Measurements from ENCODE around the gene CUBN. TPM values are rescaled to one million over a fixed set of nuclear protein-coding genes. Genes with fewer than 3 reads are reported as not detected.

The CUBN gene
- total RNA-seq, 2 donors from 2014 or later, result 1.1 to 1.6 TPM

DNA sequence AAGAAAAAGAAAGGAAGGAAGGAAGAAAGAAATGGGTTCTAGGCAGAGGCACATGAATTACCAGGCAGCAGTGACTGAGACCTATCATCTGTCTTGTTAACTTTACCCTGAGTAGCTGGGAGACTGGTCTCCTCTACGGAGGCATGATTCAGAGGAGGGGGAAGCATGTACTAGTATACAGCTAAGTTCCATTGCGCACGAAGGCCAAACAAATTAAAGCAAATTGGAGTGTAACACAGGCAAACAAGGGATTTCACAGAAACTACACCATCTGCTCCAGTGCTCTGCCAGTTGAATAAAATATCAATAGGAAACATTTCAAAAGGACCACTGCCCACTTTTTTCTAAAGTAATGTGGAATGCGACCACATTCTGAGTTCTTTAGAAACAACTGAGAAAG lies 246.5 kb downstream of the CUBN start:
- H3K4me3 Mint-ChIP-seq, result no peak overlapping the region
- DNase-seq (ENCODE audit: low spot score) (no peak), ATAC-seq (no peak)
- H3K36me3 Mint-ChIP-seq, result no peaks in the 10 kb centered on the region
- no peaks in the 10 kb centered on the region for H3K9me3 Mint-ChIP-seq
- H3K4me1 Mint-ChIP-seq (ENCODE audit: low read depth in 2 of 2), result no peaks in the 10 kb centered on the region
- no peak overlapping the region for H3K27ac Mint-ChIP-seq
- H3K27me3 Mint-ChIP-seq, result peaks cover 2 to 5% of the 10 kb centered on the region in 2 donors

DNA sequence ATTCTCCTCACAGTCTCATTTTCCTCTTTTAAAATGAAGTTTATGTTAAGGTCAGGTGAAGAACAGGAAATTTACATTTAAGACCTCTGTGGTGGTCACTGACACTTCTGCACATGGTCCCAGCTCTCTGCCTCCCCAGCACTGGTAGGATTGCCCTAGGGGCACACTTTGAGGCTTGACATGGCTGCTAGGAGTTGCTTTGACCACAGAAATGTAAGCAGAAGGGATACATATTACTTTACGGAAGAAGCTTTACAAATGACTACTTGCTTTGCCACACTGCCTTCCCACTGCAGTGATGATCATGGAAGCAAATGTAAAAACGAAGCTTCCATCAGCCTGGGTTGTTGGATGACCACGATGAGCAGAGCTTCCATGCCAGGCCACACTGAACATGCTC lies 259.3 kb downstream of the CUBN start:
- no peak for ATAC-seq
- no peak for DNase-seq (ENCODE audit: low spot score)
- Mint-ChIP-seq H3K27me3 (peaks cover 0 to 9% of the 10 kb centered on the region in 2 donors), H3K4me3 (no peak overlapping the region), H3K27ac (no peak overlapping the region), H3K36me3 (no peaks in the 10 kb centered on the region), H3K9me3 (no peaks in the 10 kb centered on the region), H3K4me1 (ENCODE audit: low read depth in 2 of 2) (no peaks in the 10 kb centered on the region)

DNA sequence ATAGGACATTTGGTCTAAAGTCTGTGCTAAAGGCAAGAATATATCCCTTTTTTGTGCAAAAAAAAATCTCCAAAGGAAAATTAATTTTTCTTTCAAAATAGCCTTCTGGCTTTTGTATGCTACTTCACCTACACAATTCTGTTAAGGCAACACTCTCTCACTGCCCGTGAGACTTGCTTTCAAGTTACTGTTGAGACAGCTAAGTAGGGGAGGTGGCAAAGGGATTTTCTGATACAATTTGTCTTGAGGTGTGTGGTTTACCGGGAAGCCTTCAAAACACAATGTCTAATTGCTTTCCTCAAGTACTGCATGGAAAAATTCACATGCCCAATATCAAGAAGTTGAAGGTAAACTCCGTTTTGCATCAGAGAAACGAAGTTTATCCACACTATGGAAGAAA lies 261.6 kb downstream of the CUBN start:
- H3K27ac Mint-ChIP-seq, result no peak overlapping the region
- ATAC-seq (no peak), DNase-seq (ENCODE audit: low spot score) (no peak)
- no peaks in the 10 kb centered on the region for H3K4me1 Mint-ChIP-seq (ENCODE audit: low read depth in 2 of 2)
- H3K36me3 Mint-ChIP-seq, result no peaks in the 10 kb centered on the region
- no peak overlapping the region for H3K4me3 Mint-ChIP-seq
- H3K9me3 Mint-ChIP-seq, result no peaks in the 10 kb centered on the region
- peaks cover 0 to 9% of the 10 kb centered on the region in 2 donors for H3K27me3 Mint-ChIP-seq

DNA sequence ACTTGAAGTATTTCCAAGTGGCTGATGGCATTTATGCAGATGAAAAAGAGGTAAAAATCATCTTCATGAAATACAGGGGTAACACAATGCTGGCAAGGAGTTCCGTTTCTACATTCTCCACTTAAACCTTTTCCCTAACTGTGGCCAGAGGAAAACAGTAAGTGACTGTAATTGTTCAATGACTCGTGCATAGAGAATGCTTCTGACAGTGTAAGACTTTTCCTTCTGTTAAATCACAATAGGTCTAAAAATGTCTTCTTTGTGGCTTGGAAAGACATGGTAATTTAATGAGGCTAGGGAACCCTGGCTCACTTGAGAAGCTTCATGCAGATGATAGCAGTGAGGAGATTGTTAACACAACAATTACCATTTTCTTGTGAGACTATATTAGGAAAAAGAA lies 262.1 kb downstream of the CUBN start:
- no peaks in the 10 kb centered on the region for H3K36me3 Mint-ChIP-seq
- no peak overlapping the region for H3K27ac Mint-ChIP-seq
- H3K27me3 Mint-ChIP-seq, result peaks cover 0 to 9% of the 10 kb centered on the region in 2 donors
- DNase-seq (ENCODE audit: low spot score), result no peak
- no peaks in the 10 kb centered on the region for H3K9me3 Mint-ChIP-seq
- H3K4me3 Mint-ChIP-seq, result no peak overlapping the region
- H3K4me1 Mint-ChIP-seq (ENCODE audit: low read depth in 2 of 2), result no peaks in the 10 kb centered on the region
- ATAC-seq, result no peak

DNA sequence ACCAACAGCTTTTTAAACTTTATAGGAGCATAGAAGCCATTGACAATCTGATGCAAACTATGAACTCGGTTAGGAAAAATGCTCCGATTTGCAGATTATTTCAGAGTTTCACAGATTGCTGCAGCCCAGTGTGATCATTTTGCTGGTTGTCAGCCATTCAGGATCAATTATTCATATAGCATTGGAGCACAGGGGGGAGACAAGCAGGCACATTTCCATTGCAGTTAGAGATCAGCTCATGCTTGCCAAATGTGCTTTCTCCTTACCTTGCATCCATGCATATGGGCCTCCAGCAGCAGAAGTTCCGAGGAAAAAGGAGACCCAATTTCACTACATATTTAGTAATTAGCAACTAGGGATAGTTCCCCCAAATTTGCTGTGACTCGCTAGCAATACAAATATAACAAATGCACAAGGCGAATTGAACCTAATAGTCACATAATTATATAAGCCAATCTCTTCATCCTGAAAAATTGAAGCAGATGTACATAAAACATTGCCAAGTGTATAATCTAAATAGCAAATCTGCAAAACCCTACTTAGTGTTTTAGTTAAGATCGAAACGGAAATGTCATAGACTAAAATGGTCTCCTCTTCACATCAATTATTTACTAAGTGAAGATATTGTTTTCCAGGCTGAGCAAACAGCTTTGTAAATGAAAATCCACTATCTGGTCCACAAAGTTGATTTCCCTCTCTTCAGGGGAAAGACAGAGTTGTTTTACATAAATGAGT lies 262.9 kb downstream of the CUBN start:
- DNase-seq (ENCODE audit: low spot score) (no peak), ATAC-seq (no peak)
- H3K27ac Mint-ChIP-seq, result no peak overlapping the region
- H3K36me3 Mint-ChIP-seq, result no peaks in the 10 kb centered on the region
- H3K4me3 Mint-ChIP-seq, result no peak overlapping the region
- H3K9me3 Mint-ChIP-seq, result no peaks in the 10 kb centered on the region
- peaks cover 0 to 9% of the 10 kb centered on the region in 2 donors for H3K27me3 Mint-ChIP-seq
- no peaks in the 10 kb centered on the region for H3K4me1 Mint-ChIP-seq (ENCODE audit: low read depth in 2 of 2)

DNA sequence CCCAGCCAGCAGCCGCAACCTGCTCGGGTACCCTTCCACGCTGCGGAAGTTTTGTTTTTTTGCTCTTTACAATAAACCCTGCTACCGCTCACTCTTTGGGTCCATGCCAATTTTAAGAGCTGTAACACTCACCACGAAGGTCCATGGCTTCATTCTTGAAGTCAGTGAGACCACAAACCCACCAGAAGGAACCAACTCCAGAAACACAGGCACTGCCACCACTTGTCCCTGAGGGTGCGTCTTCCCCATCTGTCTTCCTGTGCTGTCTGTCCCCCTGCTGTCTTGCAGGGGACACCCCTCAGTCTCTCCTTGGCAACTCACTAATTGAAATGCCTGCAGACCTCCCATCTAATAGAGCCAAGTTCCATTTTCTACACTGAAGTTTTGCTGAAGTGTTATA lies 263.8 kb downstream of the CUBN start:
- DNase-seq (ENCODE audit: low spot score) (no peak), ATAC-seq (no peak)
- H3K4me3 Mint-ChIP-seq, result no peak overlapping the region
- peaks cover 0 to 10% of the 10 kb centered on the region in 2 donors for H3K27me3 Mint-ChIP-seq
- H3K27ac Mint-ChIP-seq, result no peak overlapping the region
- no peaks in the 10 kb centered on the region for H3K4me1 Mint-ChIP-seq (ENCODE audit: low read depth in 2 of 2)
- no peaks in the 10 kb centered on the region for H3K9me3 Mint-ChIP-seq
- no peaks in the 10 kb centered on the region for H3K36me3 Mint-ChIP-seq

DNA sequence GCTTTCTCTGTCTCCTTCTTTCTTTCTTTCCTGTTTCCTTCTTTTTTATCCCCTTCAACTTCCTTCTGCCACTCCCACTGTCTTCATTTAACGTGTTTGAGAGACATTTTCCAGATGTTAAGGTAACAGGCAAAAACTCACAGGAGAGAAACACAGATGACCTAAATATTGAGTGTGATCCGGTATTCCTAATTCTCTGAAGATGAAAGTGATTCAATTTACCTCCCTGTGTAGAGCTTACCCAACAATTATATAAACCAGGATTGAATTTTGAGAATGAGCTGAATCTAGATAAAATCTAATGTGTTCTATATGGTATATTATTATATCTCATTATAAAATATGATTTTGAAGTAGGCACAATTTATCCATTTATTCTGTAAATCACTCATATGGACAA lies 265.8 kb downstream of the CUBN start:
- H3K4me3 Mint-ChIP-seq, result no peak overlapping the region
- H3K4me1 Mint-ChIP-seq (ENCODE audit: low read depth in 2 of 2), result no peaks in the 10 kb centered on the region
- H3K27ac Mint-ChIP-seq, result no peak overlapping the region
- H3K9me3 Mint-ChIP-seq, result no peaks in the 10 kb centered on the region
- DNase-seq (ENCODE audit: low spot score) (no peak), ATAC-seq (no peak)
- H3K27me3 Mint-ChIP-seq, result peaks cover 0 to 10% of the 10 kb centered on the region in 2 donors
- H3K36me3 Mint-ChIP-seq, result no peaks in the 10 kb centered on the region

DNA sequence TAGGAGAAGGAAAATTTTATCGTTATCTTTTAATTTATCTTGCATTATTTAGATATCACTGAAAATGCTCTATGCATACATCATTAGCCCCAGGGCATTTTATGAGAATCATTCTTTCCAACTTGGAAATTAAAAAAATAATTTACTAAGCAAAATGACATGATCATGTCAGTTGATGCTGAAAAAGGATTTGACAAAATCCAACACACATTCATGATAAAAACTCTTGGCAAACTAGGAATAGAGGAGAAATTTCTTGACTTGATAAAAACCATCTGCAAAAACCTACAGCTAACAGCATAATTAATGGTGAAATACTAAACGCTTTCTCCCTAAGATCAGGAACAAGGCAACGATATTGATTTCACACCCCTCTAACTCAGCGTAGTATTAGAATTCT lies 272.2 kb downstream of the CUBN start:
- no peaks in the 10 kb centered on the region for H3K36me3 Mint-ChIP-seq
- peaks cover 0 to 8% of the 10 kb centered on the region in 2 donors for H3K27me3 Mint-ChIP-seq
- ATAC-seq (no peak), DNase-seq (ENCODE audit: low spot score) (no peak)
- no peak overlapping the region for H3K4me3 Mint-ChIP-seq
- H3K27ac Mint-ChIP-seq, result no peak overlapping the region
- no peaks in the 10 kb centered on the region for H3K4me1 Mint-ChIP-seq (ENCODE audit: low read depth in 2 of 2)
- H3K9me3 Mint-ChIP-seq, result no peaks in the 10 kb centered on the region

DNA sequence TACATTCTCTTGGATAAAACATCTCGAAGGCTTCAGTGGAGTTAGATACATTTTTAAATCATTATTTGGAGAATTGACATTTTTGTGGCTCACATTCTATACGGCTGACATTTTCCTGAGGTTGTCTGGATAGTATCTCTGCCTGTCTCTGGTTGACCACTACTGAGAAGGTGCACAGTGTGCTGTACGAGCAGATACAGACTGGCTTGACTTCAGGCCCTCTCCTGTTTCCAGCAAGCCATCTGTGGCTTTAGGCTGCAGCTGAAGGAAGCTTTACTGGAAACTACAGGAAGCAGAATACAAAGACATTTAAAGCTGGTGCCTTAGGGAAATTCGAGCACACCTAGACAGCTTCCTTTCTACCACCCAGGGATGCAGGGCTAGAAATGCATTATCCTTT lies 273.0 kb downstream of the CUBN start:
- H3K36me3 Mint-ChIP-seq, result no peaks in the 10 kb centered on the region
- ATAC-seq (no peak), DNase-seq (ENCODE audit: low spot score) (no peak)
- peaks cover 0 to 9% of the 10 kb centered on the region in 2 donors for H3K27me3 Mint-ChIP-seq
- no peaks in the 10 kb centered on the region for H3K4me1 Mint-ChIP-seq (ENCODE audit: low read depth in 2 of 2)
- H3K4me3 Mint-ChIP-seq, result no peak overlapping the region
- H3K27ac Mint-ChIP-seq, result no peak overlapping the region
- no peaks in the 10 kb centered on the region for H3K9me3 Mint-ChIP-seq

DNA sequence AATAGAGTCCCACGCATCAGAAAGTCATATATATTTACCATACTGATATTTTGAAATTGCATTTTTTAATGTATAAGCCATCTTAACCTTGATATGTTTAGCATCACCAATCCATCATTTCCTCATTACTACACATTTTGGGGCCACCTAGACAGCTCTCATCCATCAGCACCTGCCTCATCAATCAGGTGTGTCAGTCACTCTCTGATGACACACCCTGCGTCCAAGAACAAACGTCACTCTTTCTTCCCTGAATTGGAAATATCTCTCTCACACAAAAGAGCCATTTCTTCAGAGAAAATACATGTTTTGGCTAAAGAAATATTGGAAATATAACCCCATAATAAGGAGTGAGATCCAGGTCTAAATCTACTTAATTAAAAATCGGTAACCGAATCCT lies 273.5 kb downstream of the CUBN start:
- no peak for ATAC-seq
- H3K4me3 Mint-ChIP-seq, result no peak overlapping the region
- H3K27me3 Mint-ChIP-seq, result peaks cover 0 to 9% of the 10 kb centered on the region in 2 donors
- H3K36me3 Mint-ChIP-seq, result no peaks in the 10 kb centered on the region
- no peaks in the 10 kb centered on the region for H3K4me1 Mint-ChIP-seq (ENCODE audit: low read depth in 2 of 2)
- H3K27ac Mint-ChIP-seq, result no peak overlapping the region
- no peaks in the 10 kb centered on the region for H3K9me3 Mint-ChIP-seq
- DNase-seq (ENCODE audit: low spot score), result no peak

DNA sequence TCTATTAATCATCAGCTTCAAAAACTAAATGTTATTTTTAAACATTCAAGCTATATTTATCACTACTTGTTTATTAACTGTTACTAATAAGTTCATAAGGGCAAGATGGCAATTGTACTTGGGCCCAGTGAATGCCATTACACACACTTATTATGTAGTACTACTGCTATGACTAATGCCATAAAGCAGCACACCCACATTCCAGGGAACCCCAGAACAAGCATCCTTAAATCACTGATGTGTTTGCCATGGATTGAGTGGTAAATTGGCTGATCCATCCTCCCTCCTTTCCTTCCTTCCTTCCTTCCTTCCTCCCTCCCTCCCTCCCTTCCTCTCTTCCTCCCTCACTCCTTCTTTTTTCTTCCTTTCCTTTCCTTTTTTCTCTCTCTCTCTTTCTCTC lies 275.0 kb downstream of the CUBN start:
- peaks cover 0 to 6% of the 10 kb centered on the region in 2 donors for H3K27me3 Mint-ChIP-seq
- no peaks in the 10 kb centered on the region for H3K9me3 Mint-ChIP-seq
- H3K4me1 Mint-ChIP-seq (ENCODE audit: low read depth in 2 of 2), result no peaks in the 10 kb centered on the region
- DNase-seq (ENCODE audit: low spot score), result no peak
- no peaks in the 10 kb centered on the region for H3K36me3 Mint-ChIP-seq
- ATAC-seq, result no peak
- no peak overlapping the region for H3K4me3 Mint-ChIP-seq
- no peak overlapping the region for H3K27ac Mint-ChIP-seq

DNA sequence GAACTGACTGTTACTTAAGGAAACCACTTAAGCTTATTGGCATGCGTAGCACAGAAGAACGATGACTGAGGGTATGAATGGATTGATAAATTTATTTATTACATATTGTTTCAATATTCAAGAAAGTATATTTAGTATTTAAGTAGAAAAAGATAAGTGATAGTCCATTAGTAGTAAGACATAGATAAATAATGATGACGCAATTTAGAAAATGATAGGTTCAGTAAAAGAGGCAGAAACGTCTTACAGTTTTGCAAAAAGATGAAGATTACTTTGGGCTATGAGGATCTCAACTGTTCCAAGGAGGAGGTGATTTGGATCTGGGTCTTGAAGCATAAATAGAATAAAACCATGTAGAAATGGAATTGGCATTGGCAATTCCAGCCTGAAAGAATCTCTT lies 275.8 kb downstream of the CUBN start:
- H3K9me3 Mint-ChIP-seq, result no peaks in the 10 kb centered on the region
- no peak for ATAC-seq
- no peaks in the 10 kb centered on the region for H3K36me3 Mint-ChIP-seq
- no peak for DNase-seq (ENCODE audit: low spot score)
- H3K4me3 Mint-ChIP-seq, result no peak overlapping the region
- H3K27me3 Mint-ChIP-seq, result peaks cover 0 to 6% of the 10 kb centered on the region in 2 donors
- H3K27ac Mint-ChIP-seq, result no peak overlapping the region
- H3K4me1 Mint-ChIP-seq (ENCODE audit: low read depth in 2 of 2), result no peaks in the 10 kb centered on the region

DNA sequence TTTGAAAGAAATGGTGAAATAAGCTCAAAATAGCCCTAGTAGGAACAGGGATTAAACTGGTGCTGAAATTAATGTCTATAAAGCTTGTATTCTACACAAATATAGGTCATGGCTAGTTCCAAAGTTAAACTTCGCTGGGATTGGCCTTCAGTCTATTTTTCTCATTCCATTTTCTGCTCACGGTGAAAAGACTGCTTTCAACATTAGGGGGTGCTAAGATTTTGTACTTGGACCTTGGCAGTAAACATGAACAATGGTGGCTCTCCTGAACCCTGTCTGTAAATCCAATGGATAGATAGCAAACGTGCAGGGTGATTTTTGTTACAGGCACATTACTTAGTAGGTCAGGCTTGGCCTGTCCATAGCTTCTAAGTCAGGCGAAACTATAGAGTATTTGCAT lies 276.4 kb downstream of the CUBN start:
- Mint-ChIP-seq H3K27ac (no peak overlapping the region), H3K9me3 (no peaks in the 10 kb centered on the region), H3K4me1 (ENCODE audit: low read depth in 2 of 2) (no peaks in the 10 kb centered on the region), H3K4me3 (no peak overlapping the region), H3K36me3 (no peaks in the 10 kb centered on the region), H3K27me3 (peaks cover 0 to 6% of the 10 kb centered on the region in 2 donors)
- DNase-seq (ENCODE audit: low spot score) (no peak), ATAC-seq (no peak)

DNA sequence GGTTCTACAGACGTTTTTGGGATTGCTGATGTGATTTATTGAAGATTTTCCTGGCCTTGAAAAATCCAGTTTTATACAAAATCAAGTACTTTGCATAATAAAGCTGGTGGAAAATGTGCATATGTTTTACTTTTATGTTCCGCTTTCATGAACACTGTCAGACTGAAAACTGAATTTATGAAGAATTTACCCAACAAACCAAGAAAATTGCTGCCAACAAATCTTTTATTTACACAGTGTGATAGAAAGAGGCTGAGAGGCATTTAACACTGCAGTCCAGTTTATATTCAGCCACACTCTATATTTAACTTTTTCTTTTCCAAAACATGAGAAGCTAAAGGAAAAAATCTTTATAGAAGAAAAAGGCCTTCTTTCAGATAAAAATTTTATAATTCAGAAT lies 277.0 kb downstream of the CUBN start:
- no peak for ATAC-seq
- no peak overlapping the region for H3K4me3 Mint-ChIP-seq
- H3K4me1 Mint-ChIP-seq (ENCODE audit: low read depth in 2 of 2), result no peaks in the 10 kb centered on the region
- H3K27me3 Mint-ChIP-seq, result peaks cover 0 to 6% of the 10 kb centered on the region in 2 donors
- DNase-seq (ENCODE audit: low spot score), result no peak
- H3K36me3 Mint-ChIP-seq, result no peaks in the 10 kb centered on the region
- no peak overlapping the region for H3K27ac Mint-ChIP-seq
- H3K9me3 Mint-ChIP-seq, result no peaks in the 10 kb centered on the region

DNA sequence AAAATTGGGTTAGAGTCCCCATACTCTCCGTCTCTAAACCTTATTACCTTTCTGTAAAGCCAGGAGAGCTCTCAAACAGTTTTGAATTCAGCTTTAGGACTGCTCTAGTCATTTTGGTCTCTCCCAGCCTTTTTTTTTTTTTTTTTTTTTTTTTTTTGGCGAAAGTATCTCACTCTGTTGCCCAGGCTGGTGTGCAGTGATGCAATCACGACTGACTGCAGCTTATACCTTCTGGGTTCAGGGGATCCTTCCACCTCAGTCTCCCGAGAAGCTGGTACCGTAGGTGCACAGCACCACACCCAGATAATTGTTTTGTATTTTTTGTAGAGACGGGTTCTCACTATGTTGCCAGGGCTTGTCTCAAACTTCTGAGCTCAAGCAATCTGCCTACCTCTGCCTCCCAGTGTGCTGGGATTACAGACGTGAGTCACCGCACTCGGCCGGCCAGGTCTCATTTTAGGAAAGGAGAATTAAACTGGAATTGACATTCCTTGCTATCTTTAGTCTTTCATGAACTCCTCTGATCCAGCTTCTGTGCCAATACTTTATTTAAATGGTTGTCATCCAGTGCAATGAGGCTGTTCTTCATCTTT lies 281.0 kb downstream of the CUBN start:
- Mint-ChIP-seq H3K9me3 (no peaks in the 10 kb centered on the region), H3K27me3 (peaks cover 0 to 2% of the 10 kb centered on the region in 2 donors), H3K4me3 (no peak overlapping the region), H3K4me1 (ENCODE audit: low read depth in 2 of 2) (no peaks in the 10 kb centered on the region), H3K27ac (no peak overlapping the region), H3K36me3 (no peaks in the 10 kb centered on the region)
- no peak for ATAC-seq
- DNase-seq (ENCODE audit: low spot score), result no peak

All from natural killer cell treated with Interleukin-12 subunit alpha and Interleukin-12 subunit beta and Interleukin-15 and Interleukin-18, amount 100 ng/mL, for 72 hours (primary cell).